Mesendoderm (in vitro differentiated cells): ENCODE data around the gene HMGCS1.

Source experiments
- DNase-seq: peaks from one replicate; pipeline ENCODE4 v3.0.0; 2013
- H2AK5ac ChIP-seq: 2 replicates; pipeline ENCODE4 v1.6.1; 2013; ENCODE audit warnings: low read length, inconsistent platforms
- H2BK120ac ChIP-seq: 2 replicates; pipeline ENCODE4 v1.6.1; 2013; ENCODE audit warnings: low read depth, mild to moderate bottlenecking, low read length, moderate library complexity, mixed read lengths
- H2BK15ac ChIP-seq: replicated peaks from 2 replicates; pipeline ENCODE4 v1.6.1; 2013; ENCODE audit warnings: low read depth, mild to moderate bottlenecking, moderate library complexity
- H2BK5ac ChIP-seq: 2 replicates; pipeline ENCODE4 v1.6.1; 2013; ENCODE audit warnings: low read length, inconsistent platforms
- H3K18ac ChIP-seq: 2 replicates; pipeline ENCODE4 v1.6.1; 2013; ENCODE audit warnings: mild to moderate bottlenecking, low read length, mixed read lengths
- H3K23ac ChIP-seq: one replicate; pipeline ENCODE4 v1.6.1; 2013; ENCODE audit warnings: low read length
- H3K27ac ChIP-seq: 2 replicates; pipeline ENCODE4 v1.5.1; 2013; ENCODE audit warnings: low read depth, mild to moderate bottlenecking, inconsistent platforms, low read length, moderate library complexity
- H3K27me3 ChIP-seq: 2 replicates; pipeline ENCODE4 v1.6.1; 2013; ENCODE audit warnings: low read length, control low read depth, mild to moderate bottlenecking, inconsistent platforms; ENCODE audit not compliant: insufficient read depth, poor library complexity
- H3K36me3 ChIP-seq: 2 replicates; pipeline ENCODE4 v1.6.1; 2013; ENCODE audit warnings: low read length, inconsistent platforms; ENCODE audit not compliant: control insufficient read depth, insufficient read depth
- H3K4ac ChIP-seq: one replicate; pipeline ENCODE4 v1.6.1; 2013; ENCODE audit warnings: low read depth, mild to moderate bottlenecking, low read length, moderate library complexity
- H3K4me1 ChIP-seq: 2 replicates; pipeline ENCODE4 v1.6.1; 2013; ENCODE audit warnings: low read depth, low read length, inconsistent platforms; ENCODE audit not compliant: control insufficient read depth
- H3K4me2 ChIP-seq: 2 replicates; pipeline ENCODE4 v1.6.1; 2013; ENCODE audit warnings: low read length
- H3K4me3 ChIP-seq: 2 replicates; pipeline ENCODE4 v1.5.1; 2013; ENCODE audit warnings: mild to moderate bottlenecking, low read length
- H3K56ac ChIP-seq: one replicate; pipeline ENCODE4 v1.6.1; 2013; ENCODE audit warnings: low read length
- H3K79me1 ChIP-seq: 2 replicates; pipeline ENCODE4 v1.6.1; 2013; ENCODE audit warnings: low read length, inconsistent platforms
- H3K79me2 ChIP-seq: 2 replicates; pipeline ENCODE4 v1.6.1; 2013; ENCODE audit warnings: mild to moderate bottlenecking, low read length; ENCODE audit not compliant: control insufficient read depth, insufficient read depth
- H3K9ac ChIP-seq: 2 replicates; pipeline ENCODE4 v1.6.1; 2013; ENCODE audit warnings: low read length, inconsistent platforms
- H4K5ac ChIP-seq: one replicate; pipeline ENCODE4 v1.6.1; 2013; ENCODE audit warnings: low read length
- H4K8ac ChIP-seq: one replicate; pipeline ENCODE4 v1.6.1; 2013; ENCODE audit warnings: low read depth, mild to moderate bottlenecking, control low read depth, low read length, moderate library complexity
- WGBS: extraction: QIAGEN DNeasy Blood & Tissue Kit; methylation state at CpG from one replicate; pipeline ENCODE4 v1.1.7; 2013; ENCODE audit warnings: low lambda C conversion rate, missing lambda C conversion rate; ENCODE audit not compliant: insufficient coverage; ENCODE audit errors: extremely low coverage; 5-methylcytosine and 5-hydroxymethylcytosine counted together

The HMGCS1 gene

GRCh38 chr5:43255704-43256103 lies 57.5 kb downstream of the HMGCS1 start:
- Histone ChIP-seq H2AK5ac (no peak overlapping the region), H3K27ac (no peak overlapping the region), H3K4me3 (no peak overlapping the region), H3K36me3 (no peaks in the 10 kb centered on the region), H4K8ac (no peak overlapping the region), H2BK5ac (no peak overlapping the region), H3K79me2 (no peaks in the 10 kb centered on the region), H3K4me1 (no peaks in the 10 kb centered on the region), H4K5ac (no peak overlapping the region), H3K23ac (no peak overlapping the region), H2BK15ac (no peak overlapping the region), H2BK120ac (no peak overlapping the region), H3K4me2 (no peak overlapping the region), H3K4ac (no peak overlapping the region), H3K18ac (no peak overlapping the region), H3K27me3 (peaks cover 2% of the 10 kb centered on the region), H3K9ac (no peak overlapping the region), H3K56ac (no peak overlapping the region), H3K79me1 (no peaks in the 10 kb centered on the region)
- WGBS: no CpG with 5 or more reads among the region's 2 CpGs
- DNase-seq: no peak

- H2AK5ac ChIP-seq: no peak overlapping the region
- no peak overlapping the region for H3K27ac ChIP-seq
- no peak overlapping the region for H3K4me2 ChIP-seq
- H3K36me3 ChIP-seq: no peaks in the 10 kb centered on the region
- WGBS: no CpG with 5 or more reads among the region's 5 CpGs
- H2BK5ac ChIP-seq: no peak overlapping the region
- H4K5ac ChIP-seq: no peak overlapping the region
- no peak for DNase-seq
- no peak overlapping the region for H2BK15ac ChIP-seq
- no peak overlapping the region for H3K23ac ChIP-seq
- H3K27me3 ChIP-seq: peaks cover 2% of the 10 kb centered on the region
- H4K8ac ChIP-seq: no peak overlapping the region
- no peak overlapping the region for H2BK120ac ChIP-seq
- H3K4me3 ChIP-seq: no peak overlapping the region
- no peak overlapping the region for H3K4ac ChIP-seq
- H3K79me1 ChIP-seq: no peaks in the 10 kb centered on the region
- no peak overlapping the region for H3K56ac ChIP-seq
- H3K4me1 ChIP-seq: no peaks in the 10 kb centered on the region
- H3K9ac ChIP-seq: no peak overlapping the region
- no peak overlapping the region for H3K18ac ChIP-seq
- H3K79me2 ChIP-seq: no peaks in the 10 kb centered on the region
Measured at GRCh38 chr5:43251754-43252153, 61.5 kb downstream of the HMGCS1 start.

- H3K4me3 ChIP-seq: no peak overlapping the region
- H3K18ac ChIP-seq: no peak overlapping the region
- no peaks in the 10 kb centered on the region for H3K36me3 ChIP-seq
- H3K9ac ChIP-seq: no peak overlapping the region
- no peaks in the 10 kb centered on the region for H3K27me3 ChIP-seq
- no peak for DNase-seq
- no peak overlapping the region for H2AK5ac ChIP-seq
- no peak overlapping the region for H3K56ac ChIP-seq
- no peak overlapping the region for H4K5ac ChIP-seq
- WGBS: no CpG with 5 or more reads among the region's 19 CpGs
- no peak overlapping the region for H4K8ac ChIP-seq
- H3K23ac ChIP-seq: no peak overlapping the region
- H3K4me2 ChIP-seq: no peak overlapping the region
- no peak overlapping the region for H2BK120ac ChIP-seq
- H3K4ac ChIP-seq: no peak overlapping the region
- no peak overlapping the region for H3K27ac ChIP-seq
- H3K79me1 ChIP-seq: no peaks in the 10 kb centered on the region
- H3K79me2 ChIP-seq: no peaks in the 10 kb centered on the region
- H2BK5ac ChIP-seq: no peak overlapping the region
- H3K4me1 ChIP-seq: no peaks in the 10 kb centered on the region
- H2BK15ac ChIP-seq: no peak overlapping the region
Measured at GRCh38 chr5:43245724-43246385, 67.4 kb downstream of the HMGCS1 start.

- no peaks in the 10 kb centered on the region for H3K4me1 ChIP-seq
- H4K8ac ChIP-seq: no peak overlapping the region
- H3K18ac ChIP-seq: no peak overlapping the region
- H3K36me3 ChIP-seq: no peaks in the 10 kb centered on the region
- no peaks in the 10 kb centered on the region for H3K79me2 ChIP-seq
- DNase-seq: no peak
- H3K79me1 ChIP-seq: no peaks in the 10 kb centered on the region
- H3K23ac ChIP-seq: no peak overlapping the region
- no peak overlapping the region for H3K4ac ChIP-seq
- no peak overlapping the region for H4K5ac ChIP-seq
- H3K27me3 ChIP-seq: no peaks in the 10 kb centered on the region
- H3K4me3 ChIP-seq: no peak overlapping the region
- no peak overlapping the region for H3K56ac ChIP-seq
- H2BK120ac ChIP-seq: no peak overlapping the region
- no CpG with 5 or more reads among the region's 11 CpGs for WGBS
- H3K4me2 ChIP-seq: no peak overlapping the region
- H3K9ac ChIP-seq: no peak overlapping the region
- no peak overlapping the region for H2BK5ac ChIP-seq
- no peak overlapping the region for H2AK5ac ChIP-seq
- H2BK15ac ChIP-seq: no peak overlapping the region
- no peak overlapping the region for H3K27ac ChIP-seq
Measured at GRCh38 chr5:43244823-43245565, 68.2 kb downstream of the HMGCS1 start.

DNA sequence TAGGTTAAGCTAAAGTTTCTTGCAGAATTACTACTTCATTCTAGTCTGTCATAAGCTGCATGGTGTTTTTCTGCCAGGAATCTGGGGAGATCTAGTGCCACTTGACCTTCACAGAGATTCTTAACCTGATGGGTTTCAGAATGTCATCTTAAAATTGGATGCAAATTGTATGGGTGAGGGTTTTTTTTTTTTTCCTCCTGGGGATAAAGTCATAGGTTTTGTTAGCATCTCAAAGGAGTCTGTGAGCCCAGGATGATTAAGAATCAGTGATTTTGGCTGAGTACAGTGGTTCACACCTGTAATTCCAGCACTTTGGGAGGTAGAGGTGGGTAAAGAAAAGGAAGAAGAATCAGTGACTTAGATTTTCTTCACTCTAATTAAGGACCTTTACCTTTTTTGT lies 69.9 kb downstream of the HMGCS1 start:
- Histone ChIP-seq H3K27ac (no peak overlapping the region), H3K79me1 (no peaks in the 10 kb centered on the region), H3K36me3 (no peaks in the 10 kb centered on the region), H3K4me2 (no peak overlapping the region), H3K9ac (no peak overlapping the region), H2BK15ac (no peak overlapping the region), H3K23ac (no peak overlapping the region), H3K4me1 (no peaks in the 10 kb centered on the region), H2AK5ac (no peak overlapping the region), H2BK120ac (no peak overlapping the region), H3K27me3 (no peaks in the 10 kb centered on the region), H3K4ac (no peak overlapping the region), H3K56ac (no peak overlapping the region), H3K4me3 (no peak overlapping the region), H4K5ac (no peak overlapping the region), H3K18ac (no peak overlapping the region), H4K8ac (no peak overlapping the region), H3K79me2 (no peaks in the 10 kb centered on the region), H2BK5ac (no peak overlapping the region)
- DNase-seq: no peak

DNA sequence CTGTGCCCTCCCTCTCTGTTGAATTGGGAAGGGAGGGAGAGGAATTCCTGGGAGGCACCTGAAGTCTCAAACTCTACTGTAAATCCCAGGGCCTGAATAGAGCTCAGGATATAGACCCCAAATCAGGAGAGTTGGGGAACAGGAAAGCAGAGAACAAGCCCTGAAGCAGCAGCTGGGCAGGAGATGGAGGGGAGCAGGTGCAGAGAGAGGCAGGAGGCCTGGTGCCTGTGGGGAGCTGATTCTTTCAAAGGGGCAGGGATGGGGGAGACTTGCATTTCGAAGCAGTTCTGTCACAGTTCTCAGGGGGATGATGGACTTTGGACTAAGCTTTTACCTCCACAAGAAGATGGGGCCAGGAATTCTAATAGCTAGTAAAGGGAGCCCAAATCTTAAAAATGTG lies 71.0 kb downstream of the HMGCS1 start:
- Histone ChIP-seq H3K79me2 (no peaks in the 10 kb centered on the region), H2BK5ac (no peak overlapping the region), H3K79me1 (no peaks in the 10 kb centered on the region), H3K18ac (no peak overlapping the region), H2BK15ac (no peak overlapping the region), H2BK120ac (no peak overlapping the region), H3K27ac (no peak overlapping the region), H3K27me3 (no peaks in the 10 kb centered on the region), H3K9ac (no peak overlapping the region), H3K4me3 (no peak overlapping the region), H4K8ac (no peak overlapping the region), H3K4me2 (no peak overlapping the region), H2AK5ac (no peak overlapping the region), H4K5ac (no peak overlapping the region), H3K4me1 (no peaks in the 10 kb centered on the region), H3K36me3 (no peaks in the 10 kb centered on the region), H3K23ac (no peak overlapping the region), H3K4ac (no peak overlapping the region), H3K56ac (no peak overlapping the region)
- DNase-seq: no peak
- no CpG with 5 or more reads among the region's 1 CpG for WGBS
